ENCODE measurements around the gene NOP16.
"Not testable (repeated sequence)": the region's sequence is repeated elsewhere in the genome, so short reads cannot be mapped to it uniquely, and the experiment has no call there.

NOP16 gene

DNA sequence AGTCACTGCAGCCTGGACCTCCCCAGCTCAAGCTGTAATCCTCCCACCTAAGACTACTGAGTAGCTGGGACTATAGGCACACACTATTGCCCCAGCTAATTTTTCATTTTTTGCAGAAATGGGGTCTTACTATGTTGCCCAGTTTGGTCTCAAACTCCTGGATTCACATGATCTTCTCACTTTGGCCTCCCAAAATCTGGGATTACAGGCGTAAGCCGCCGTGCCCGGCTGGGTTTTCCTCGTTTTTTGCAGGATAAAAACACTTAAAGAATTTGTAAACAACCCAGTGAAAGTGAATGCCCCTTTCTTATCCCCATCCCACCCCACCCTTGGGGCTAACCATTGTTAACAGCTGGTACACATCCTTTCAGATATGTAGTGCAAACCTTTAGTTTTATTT lies 20.2 kb upstream of the NOP16 start:
- DNase-seq: no peak

- DNase-seq: not testable (repeated sequence)
Observed at GRCh38 chr5:176408252-176408573, 19.8 kb upstream of the NOP16 start.

DNA sequence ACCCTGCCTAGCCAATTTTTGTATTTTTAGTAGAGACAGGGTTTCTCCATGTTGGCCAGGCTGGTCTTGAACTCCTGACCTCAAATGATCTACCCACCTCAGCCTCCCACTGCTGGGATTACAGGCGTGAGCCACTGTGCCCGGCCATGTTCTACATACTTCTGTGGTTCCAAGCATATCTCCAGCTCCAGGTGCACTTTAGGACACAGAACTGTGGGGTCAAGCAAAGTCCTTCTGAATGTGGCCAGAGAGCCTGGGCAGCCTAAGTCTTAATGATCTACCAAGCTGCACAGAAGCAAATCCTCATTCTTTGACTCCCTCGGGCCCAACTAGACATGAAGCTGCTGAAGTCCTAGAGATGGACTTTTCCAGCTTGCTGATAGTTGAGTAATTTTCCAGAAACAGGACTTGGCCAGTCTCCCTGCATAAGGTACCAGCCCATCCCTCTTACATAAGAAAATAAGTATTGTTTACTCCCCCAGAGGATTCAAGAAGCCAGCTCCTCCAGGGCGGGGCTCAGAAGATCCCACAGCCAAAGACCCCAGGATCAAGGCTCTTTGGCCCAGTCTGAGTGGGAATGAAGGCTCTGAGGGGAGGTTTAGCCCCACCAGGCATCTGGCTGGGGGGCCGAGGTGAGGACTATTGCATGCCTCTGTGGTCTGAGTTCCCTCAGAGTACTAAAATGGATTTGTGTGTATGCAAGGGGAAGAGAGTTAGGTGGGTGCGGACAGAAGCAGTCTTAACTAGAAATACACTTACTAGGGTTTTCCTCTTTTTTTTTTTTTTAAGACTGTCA lies 19.3 kb upstream of the NOP16 start:
- no peak for DNase-seq

- DNase-seq: no peak
Observed at GRCh38 chr5:176406436-176407052, 18.1 kb upstream of the NOP16 start.

DNA sequence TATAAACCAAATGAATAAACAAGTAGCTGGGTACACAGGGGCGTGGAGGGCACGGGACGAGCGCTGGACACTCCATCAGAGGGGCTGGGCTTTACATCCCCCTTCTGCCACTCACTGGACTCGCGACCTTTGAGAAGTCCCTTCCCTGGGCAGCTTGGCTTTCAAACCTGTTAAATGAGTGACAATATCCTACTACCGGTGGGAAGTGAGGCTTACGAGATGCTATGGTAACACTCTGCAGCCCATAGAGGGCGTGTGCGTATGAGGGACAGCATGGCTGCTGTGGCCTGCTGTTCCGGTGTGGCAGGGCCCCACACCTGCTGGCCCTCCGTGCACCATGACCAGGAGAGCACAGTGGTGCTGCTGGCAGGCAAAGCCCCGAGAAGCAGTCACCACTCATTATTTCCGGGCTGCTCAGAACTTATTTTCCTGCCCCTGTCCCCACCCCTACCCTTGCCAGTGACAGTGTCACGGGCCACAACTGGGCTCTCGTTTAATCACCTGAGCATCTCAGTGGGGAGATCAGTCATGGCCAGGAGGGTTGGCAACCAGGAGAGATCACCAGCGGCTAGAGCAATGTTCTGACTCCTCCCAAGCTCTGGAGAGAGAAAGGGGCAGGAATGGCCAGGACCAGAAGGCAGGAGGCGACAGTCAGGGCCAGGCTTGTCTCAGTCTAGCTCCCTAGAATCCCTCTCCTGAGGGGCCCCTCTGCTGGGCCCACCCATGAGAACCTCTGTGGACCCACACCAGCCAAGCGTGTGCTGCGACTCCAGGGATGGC lies 17.4 kb upstream of the NOP16 start:
- no peak for DNase-seq

GRCh38 chr5:176401281-176402205 lies 13.1 kb upstream of the NOP16 start:
- DNase-seq: no peak

DNA sequence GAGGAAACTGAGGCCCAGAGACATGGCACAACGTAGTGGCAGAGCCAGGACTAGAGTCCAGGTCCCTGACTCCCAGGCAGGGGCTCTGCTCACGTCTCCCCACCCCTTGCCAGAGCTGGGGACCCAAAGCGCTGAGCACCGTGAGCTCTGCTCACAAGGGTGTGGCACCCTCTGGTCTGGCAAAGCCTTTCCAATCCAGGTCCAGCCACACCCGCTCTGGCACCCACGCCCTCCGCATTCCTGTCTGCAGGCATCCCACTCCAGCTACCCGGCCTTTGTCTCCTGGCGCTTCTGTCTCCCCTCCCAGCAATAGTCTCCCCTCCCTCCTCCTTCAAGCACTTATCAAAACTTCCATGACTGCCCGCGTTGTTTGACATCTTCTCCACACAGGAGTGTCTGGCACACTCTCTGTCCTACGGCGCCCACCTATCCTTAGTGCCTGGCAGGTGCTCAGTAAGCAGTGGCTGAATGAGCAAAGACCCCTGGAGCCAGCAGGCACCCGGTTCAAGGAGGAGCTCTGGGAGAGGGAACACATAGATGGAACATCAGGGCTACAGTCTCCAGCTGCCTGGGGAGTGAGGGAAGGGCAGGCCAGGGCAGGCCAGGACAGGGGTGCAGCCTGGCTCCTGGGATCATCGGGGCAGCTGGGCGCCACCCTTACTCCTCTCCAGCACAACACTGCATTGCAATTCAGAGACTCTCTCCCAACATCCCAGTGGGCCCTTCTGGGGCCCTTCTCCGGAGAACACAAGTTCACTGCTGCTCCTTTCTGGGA lies 12.2 kb upstream of the NOP16 start:
- DNase-seq: no peak

GRCh38 chr5:176397736-176398420 lies 9.5 kb upstream of the NOP16 start:
- DNase-seq: no peak

DNA sequence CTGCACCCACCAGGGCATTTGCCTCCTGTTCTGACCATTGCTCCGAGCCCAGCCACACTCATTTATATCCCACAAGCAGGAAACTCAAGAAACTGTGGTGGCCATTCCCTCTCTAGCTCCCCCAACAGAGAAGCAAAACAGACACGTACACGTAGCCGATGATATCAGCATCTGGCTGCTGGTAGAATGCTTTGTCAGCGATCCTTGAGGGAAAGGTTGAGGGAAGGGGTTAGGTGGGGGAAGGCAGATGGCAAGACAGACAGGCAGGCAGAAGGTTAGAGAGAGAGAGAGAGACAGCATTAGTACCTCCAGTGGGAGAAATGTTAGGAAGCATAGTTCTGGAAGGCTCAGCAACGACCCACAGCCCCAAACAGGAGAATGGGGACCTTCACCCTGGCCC lies 7.9 kb upstream of the NOP16 start:
- no peak for DNase-seq

- no peak for DNase-seq
Observed at GRCh38 chr5:176394881-176395675, 6.7 kb upstream of the NOP16 start.

DNA sequence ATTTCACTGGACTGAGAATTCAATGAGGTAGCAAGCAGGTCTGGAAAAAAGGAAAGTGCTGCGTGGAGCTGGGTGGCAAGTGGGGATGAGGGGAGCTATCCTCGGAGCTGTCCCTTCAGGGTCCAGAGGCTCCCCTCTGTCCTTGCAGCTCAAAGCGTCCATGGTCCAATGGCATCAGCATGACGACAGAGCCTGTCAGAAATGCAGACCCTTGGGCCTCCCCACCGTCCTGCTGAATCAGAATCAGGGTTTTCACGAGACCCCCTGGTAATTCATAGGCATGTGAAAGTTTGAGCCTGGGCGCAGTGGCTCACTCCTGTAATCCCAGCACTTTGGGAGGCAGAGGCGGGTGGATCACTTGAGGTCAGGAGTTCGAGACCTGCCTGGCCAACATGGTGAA lies 5.7 kb upstream of the NOP16 start:
- no peak for DNase-seq

GRCh38 chr5:176392526-176392925 lies 4.1 kb upstream of the NOP16 start:
- no peak for DNase-seq

- no peak for DNase-seq
Observed at GRCh38 chr5:176391999-176392398, 3.6 kb upstream of the NOP16 start.

DNA sequence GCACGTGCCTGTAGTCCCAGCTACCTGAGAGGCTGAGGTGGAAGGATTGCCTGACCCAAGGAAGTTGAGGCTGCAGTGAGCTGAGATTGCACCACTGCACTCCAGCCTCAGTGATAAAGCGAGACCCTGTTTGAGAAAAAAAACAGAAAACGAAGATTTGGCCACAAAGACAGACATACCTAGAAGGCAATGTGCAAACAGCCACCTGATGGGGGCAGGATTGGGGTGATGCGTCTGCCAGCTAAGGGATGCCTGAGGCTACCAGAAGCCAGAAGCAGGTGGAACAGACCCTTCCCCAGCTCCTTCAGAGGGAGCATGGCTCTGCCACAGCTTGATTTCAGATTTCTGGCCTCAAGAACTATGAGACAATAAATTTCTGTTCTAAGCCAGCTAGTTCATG lies 3.1 kb upstream of the NOP16 start:
- no peak for DNase-seq

DNA sequence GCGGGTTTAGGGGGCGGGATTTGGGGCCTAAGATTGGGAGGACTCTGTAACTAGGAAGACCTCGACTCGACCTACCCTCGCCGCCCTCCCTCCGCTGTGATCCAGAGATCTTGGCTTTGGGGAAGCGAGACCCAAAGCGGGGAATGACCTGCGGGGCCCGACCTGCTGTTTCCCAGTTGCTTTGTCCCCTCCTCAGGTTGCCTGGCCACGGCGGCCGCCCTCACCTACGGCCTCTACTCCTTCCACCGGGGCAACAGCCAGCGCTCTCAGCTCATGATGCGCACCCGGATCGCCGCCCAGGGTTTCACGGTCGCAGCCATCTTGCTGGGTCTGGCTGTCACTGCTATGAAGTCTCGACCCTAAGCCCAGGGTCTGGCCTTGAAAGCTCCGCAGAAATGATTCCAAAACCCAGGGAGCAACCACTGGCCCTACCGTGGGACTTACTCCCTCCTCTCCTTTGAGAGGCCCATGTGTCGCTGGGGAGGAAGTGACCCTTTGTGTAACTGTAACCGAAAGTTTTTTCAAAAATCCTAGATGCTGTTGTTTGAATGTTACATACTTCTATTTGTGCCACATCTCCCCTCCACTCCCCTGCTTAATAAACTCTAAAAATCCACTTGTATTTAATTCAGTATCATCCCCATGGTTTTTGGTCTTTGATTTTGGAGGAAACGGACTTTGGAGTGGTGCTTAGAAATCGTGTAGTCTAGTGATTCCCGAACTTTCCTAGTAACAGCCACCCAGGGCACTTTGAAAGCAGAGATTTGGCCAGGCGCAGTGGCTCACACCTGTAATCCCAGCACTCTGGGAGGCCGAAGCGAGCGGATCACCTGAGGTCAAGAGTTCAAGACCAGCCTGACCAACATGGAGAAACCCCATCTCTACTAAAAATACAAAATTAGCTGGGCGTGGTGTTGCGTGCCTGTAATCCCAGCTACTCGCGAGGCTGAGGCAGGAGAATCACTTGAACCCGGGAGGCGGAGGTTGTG lies 1.0 kb upstream of the NOP16 start:
- DNase-seq: no peak

DNA sequence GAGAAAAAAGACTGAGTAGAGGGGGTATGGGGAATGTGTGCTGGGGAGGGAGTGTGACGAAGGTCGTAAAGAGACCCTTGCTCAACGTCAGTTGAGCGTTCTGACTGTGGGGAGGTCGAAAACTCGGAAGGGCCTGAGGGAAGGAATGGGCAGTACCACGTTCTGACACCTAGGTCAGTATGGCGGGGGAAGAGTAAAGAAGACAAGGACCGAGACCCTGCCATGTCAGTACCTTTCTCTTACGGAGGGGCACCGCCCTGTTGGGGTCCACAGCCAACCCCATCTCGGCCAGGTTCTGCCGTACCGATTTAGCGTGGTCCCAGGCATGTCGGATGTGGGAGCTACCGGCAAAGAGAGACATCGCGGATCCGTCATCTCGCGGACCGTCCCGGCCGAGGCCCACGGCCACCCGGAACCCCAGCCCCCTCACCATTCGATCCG lies 375 bp downstream of the NOP16 start:
- DNase-seq: no peak

- DNase-seq: no peak
Observed at GRCh38 chr5:176387384-176387925, 943 bp downstream of the NOP16 start.

DNA sequence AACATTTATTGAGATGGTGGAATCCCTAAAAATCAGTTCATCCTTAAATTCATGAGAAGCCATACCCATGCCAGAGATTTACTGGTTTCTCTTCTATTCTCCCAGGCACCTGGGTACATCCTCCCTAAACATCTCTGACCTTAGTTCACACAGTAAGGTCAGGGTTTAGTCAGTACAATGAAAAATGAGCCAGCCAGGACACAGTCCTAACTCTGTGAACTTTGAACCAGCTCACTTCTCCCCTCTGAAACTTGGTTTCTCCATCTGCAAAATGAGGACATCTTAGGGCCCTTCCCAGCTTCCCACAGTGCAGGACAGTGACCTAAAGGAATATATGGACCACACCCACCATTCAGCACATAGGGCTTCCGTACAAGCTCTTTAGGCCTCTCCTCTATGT lies 1.9 kb downstream of the NOP16 start:
- DNase-seq: no peak

DNA sequence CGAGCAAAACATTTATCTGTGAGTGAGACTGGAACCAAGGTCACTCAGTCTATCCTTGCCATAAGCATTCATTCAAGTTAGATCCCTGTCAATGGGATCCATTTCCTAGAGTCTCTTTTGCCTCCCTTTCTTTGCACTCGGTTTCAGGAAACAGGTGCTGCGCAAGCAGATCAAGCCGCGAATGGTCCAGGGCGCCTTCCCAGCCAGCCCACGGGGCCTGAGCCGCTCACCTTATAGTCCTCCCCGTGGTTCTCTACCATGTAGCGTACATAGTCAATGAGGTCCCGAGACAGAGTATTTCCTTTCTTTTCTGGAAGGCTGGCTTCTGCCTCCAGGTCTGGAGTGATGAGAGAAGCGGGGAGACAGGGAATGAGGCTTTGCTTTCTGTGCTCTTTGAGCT lies 3.4 kb downstream of the NOP16 start:
- DNase-seq: no peak
